NCI-H1436 (cell line): ENCODE results near the gene MEGF6.
A peak's percentile ranks its signal among the peaks of the same experiment; 100 is the strongest.

Source experiments
- DNase-seq: peaks from one replicate; lab custom pipeline; 2025; lab: John Stamatoyannopoulos, UW

Gene MEGF6

GRCh38 chr1:3502641-3503524, 108.4 kb downstream of the MEGF6 start:
- no peak for DNase-seq

GRCh38 chr1:3501856-3502640, 109.3 kb downstream of the MEGF6 start:
- DNase-seq = no peak

GRCh38 chr1:3501437-3501836, 109.9 kb downstream of the MEGF6 start:
- DNase-seq = no peak

- peak; percentile 31 for DNase-seq
Observed at GRCh38 chr1:3500265-3500835, 111.0 kb downstream of the MEGF6 start.

GRCh38 chr1:3499611-3500010, 111.7 kb downstream of the MEGF6 start:
- DNase-seq = no peak

- no peak for DNase-seq
Observed at GRCh38 chr1:3498986-3499385, 112.3 kb downstream of the MEGF6 start.

GRCh38 chr1:3498246-3498930, 112.9 kb downstream of the MEGF6 start:
- no peak for DNase-seq

- no peak for DNase-seq
Observed at GRCh38 chr1:3497521-3497920, 113.8 kb downstream of the MEGF6 start.

GRCh38 chr1:3496916-3497315, 114.4 kb downstream of the MEGF6 start:
- no peak for DNase-seq

GRCh38 chr1:3495776-3496745, 115.2 kb downstream of the MEGF6 start:
- DNase-seq = no peak

- no peak for DNase-seq
Observed at GRCh38 chr1:3494321-3495308, 116.7 kb downstream of the MEGF6 start.

- DNase-seq = no peak
Observed at GRCh38 chr1:3492545-3493246, 118.6 kb downstream of the MEGF6 start.

- DNase-seq = peak; percentile 49
Observed at GRCh38 chr1:3491291-3492246, 119.7 kb downstream of the MEGF6 start.

- DNase-seq = no peak
Observed at GRCh38 chr1:3490046-3490745, 121.1 kb downstream of the MEGF6 start.

- no peak for DNase-seq
Observed at GRCh38 chr1:3488432-3488831, 122.9 kb downstream of the MEGF6 start.

- no peak for DNase-seq
Observed at GRCh38 chr1:3485016-3485415, 126.3 kb downstream of the MEGF6 start.

- peak; percentile 22 for DNase-seq
Observed at GRCh38 chr1:3483801-3484444, 127.4 kb downstream of the MEGF6 start.
